Small intestine (tissue), 7 donors: ENCODE results near the gene NTRK3. TPM values are rescaled to one million over a fixed set of nuclear protein-coding genes. Genes with fewer than 3 reads are reported as not detected.

Source experiments
- DNase-seq, 2 donors: peaks; one replicate each; pipeline versions ENCODE4 v3.0.0 to v3.0.0-alpha.2; 2013
- FAIRE-seq: peaks from 2 replicates; lab custom pipeline; 2012; peaks lifted over from hg19 to GRCh38; lab: Jason Lieb, UNC
- H3K27ac ChIP-seq, 3 donors: one replicate each; pipeline ENCODE4 v1.5.1; 2013; ENCODE audit warnings: low read length in 2 of 3, mild to moderate bottlenecking in 2 of 3, control low read depth in 1 of 3, inconsistent platforms in 1 of 3, low read depth in 1 of 3, moderate library complexity in 1 of 3
- H3K27me3 ChIP-seq, 3 donors: one replicate each; pipeline ENCODE4 v1.6.1; 2013; ENCODE audit warnings: low read length in 3 of 3, inconsistent platforms in 1 of 3; ENCODE audit not compliant: control insufficient read depth in 3 of 3, insufficient read depth in 3 of 3
- H3K36me3 ChIP-seq, 3 donors: one replicate each; pipeline ENCODE4 v1.6.1; 2013; ENCODE audit warnings: low read length in 3 of 3, inconsistent platforms in 1 of 3, low read depth in 1 of 3, mild to moderate bottlenecking in 1 of 3, moderate library complexity in 1 of 3; ENCODE audit not compliant: control insufficient read depth in 3 of 3, insufficient read depth in 2 of 3
- H3K4me1 ChIP-seq, 3 donors: one replicate each; pipeline ENCODE4 v1.6.1; 2013; ENCODE audit warnings: low read length in 2 of 3, inconsistent platforms in 1 of 3, low read depth in 1 of 3, mild to moderate bottlenecking in 1 of 3, moderate library complexity in 1 of 3; ENCODE audit not compliant: control insufficient read depth in 3 of 3, insufficient read depth in 2 of 3
- H3K4me3 ChIP-seq, 3 donors: one replicate each; pipeline ENCODE4 v1.5.1; 2013; ENCODE audit warnings: low read length in 3 of 3, control low read depth in 1 of 3, inconsistent platforms in 1 of 3, low read depth in 1 of 3, mild to moderate bottlenecking in 1 of 3, moderate library complexity in 1 of 3
- H3K9me3 ChIP-seq, 2 donors: one replicate each; pipeline ENCODE4 v1.6.1; 2013; ENCODE audit warnings: low read depth in 1 of 2, low read length in 1 of 2; ENCODE audit not compliant: control insufficient read depth in 2 of 2, insufficient read depth in 1 of 2
- WGBS, 3 donors: extraction: QIAGEN DNeasy Blood & Tissue Kit; methylation state at CpG; one replicate each; pipeline ENCODE4 v1.1.7; 2013; 5-methylcytosine and 5-hydroxymethylcytosine counted together
- polyA plus RNA-seq, 4 donors: library from polyadenylated mRNA; stranded (reverse) in 3 of 4; unstranded in 1 of 4; fragments of 200-250 nt in 3 of 4; fragments of 120-200 nt in 1 of 4; gene quantifications; one replicate each; pipeline versions ENCODE4 v1.2.1 to v1.2.3, GENCODE V29; 2013
- donor health status: healthy with polysubstance abuse.
- donor health status: control.
- donor health status: control.
- donor health status: Bipolar disorder and iron deficiency.
- donor health status: healthy.

NTRK3 gene
- polyA plus RNA-seq, 4 donors = under 0.01 to 3.6 (median 0.52) TPM; not detected in 1

GRCh38 chr15:88118035-88118434, 138.5 kb downstream of the NTRK3 start:
- 77 to 85% (median 80%) methylated on average over 6 of the region's 6 CpGs for WGBS, 3 donors

GRCh38 chr15:88115486-88116152, 140.9 kb downstream of the NTRK3 start:
- Histone ChIP-seq H3K27me3 (no peaks in the 10 kb centered on the region), H3K9me3 (no peaks in the 10 kb centered on the region), H3K4me1 (no peaks in the 10 kb centered on the region), H3K4me3 (no peak overlapping the region), H3K36me3 (no peaks in the 10 kb centered on the region), H3K27ac (no peak overlapping the region)
- DNase-seq (peak in 1 of 2 donors; percentile 14), FAIRE-seq (no peak)
- WGBS, 3 donors = 16 to 57% (median 30%) methylated on average over 12 of the region's 12 CpGs

More at GRCh38 chr15:88118035-88118434, 138.5 kb downstream of the NTRK3 start:
- DNase-seq (no peak), FAIRE-seq (no peak)
- H3K4me3 ChIP-seq = no peak overlapping the region
- H3K4me1 ChIP-seq = no peaks in the 10 kb centered on the region
- H3K27ac ChIP-seq = no peak overlapping the region
- no peaks in the 10 kb centered on the region for H3K36me3 ChIP-seq
- no peaks in the 10 kb centered on the region for H3K9me3 ChIP-seq
- H3K27me3 ChIP-seq = no peaks in the 10 kb centered on the region

- Histone ChIP-seq H3K9me3 (no peaks in the 10 kb centered on the region), H3K27me3 (no peaks in the 10 kb centered on the region), H3K4me1 (no peaks in the 10 kb centered on the region), H3K36me3 (no peaks in the 10 kb centered on the region), H3K4me3 (no peak overlapping the region), H3K27ac (no peak overlapping the region)
- WGBS, 3 donors = 33 to 58% (median 42%) methylated on average over 1 of the region's 1 CpG
- FAIRE-seq (no peak), DNase-seq (no peak)
Observed at GRCh38 chr15:88113613-88114308, 142.8 kb downstream of the NTRK3 start.

- H3K9me3 ChIP-seq = no peaks in the 10 kb centered on the region
- no peaks in the 10 kb centered on the region for H3K4me1 ChIP-seq
- WGBS, 3 donors = 67 to 76% (median 74%) methylated on average over 12 of the region's 12 CpGs
- DNase-seq (no peak), FAIRE-seq (no peak)
- no peak overlapping the region for H3K27ac ChIP-seq
- H3K36me3 ChIP-seq = no peaks in the 10 kb centered on the region
- no peaks in the 10 kb centered on the region for H3K27me3 ChIP-seq
- H3K4me3 ChIP-seq = no peak overlapping the region
Observed at GRCh38 chr15:88108991-88109390, 147.5 kb downstream of the NTRK3 start.

- H3K27me3 ChIP-seq = no peaks in the 10 kb centered on the region
- no peak overlapping the region for H3K4me3 ChIP-seq
- H3K36me3 ChIP-seq = no peaks in the 10 kb centered on the region
- no peak overlapping the region for H3K27ac ChIP-seq
- no peaks in the 10 kb centered on the region for H3K9me3 ChIP-seq
- no peaks in the 10 kb centered on the region for H3K4me1 ChIP-seq
- DNase-seq = no peak
- FAIRE-seq = no peak
Observed at GRCh38 chr15:88108477-88108876, 148.1 kb downstream of the NTRK3 start.

- no peaks in the 10 kb centered on the region for H3K27me3 ChIP-seq
- no peak overlapping the region for H3K4me3 ChIP-seq
- H3K36me3 ChIP-seq = no peaks in the 10 kb centered on the region
- no peaks in the 10 kb centered on the region for H3K9me3 ChIP-seq
- no peaks in the 10 kb centered on the region for H3K4me1 ChIP-seq
- no peak for FAIRE-seq
- 82 to 84% (median 82%) methylated on average over 6 of the region's 6 CpGs for WGBS, 3 donors
- no peak overlapping the region for H3K27ac ChIP-seq
- no peak for DNase-seq
Observed at GRCh38 chr15:88106074-88106473, 150.5 kb downstream of the NTRK3 start.

- Histone ChIP-seq H3K4me3 (no peak overlapping the region), H3K27me3 (no peaks in the 10 kb centered on the region), H3K36me3 (no peaks in the 10 kb centered on the region), H3K27ac (no peak overlapping the region), H3K4me1 (no peaks in the 10 kb centered on the region), H3K9me3 (no peaks in the 10 kb centered on the region)
- WGBS, 3 donors = 49 to 56% (median 53%) methylated on average over 3 of the region's 3 CpGs
- FAIRE-seq = no peak
- DNase-seq = no peak
Observed at GRCh38 chr15:88104357-88104756, 152.2 kb downstream of the NTRK3 start.

GRCh38 chr15:88100181-88100580, 156.4 kb downstream of the NTRK3 start:
- H3K9me3 ChIP-seq = no peaks in the 10 kb centered on the region
- no peaks in the 10 kb centered on the region for H3K4me1 ChIP-seq
- no peaks in the 10 kb centered on the region for H3K27me3 ChIP-seq
- H3K36me3 ChIP-seq = no peaks in the 10 kb centered on the region
- FAIRE-seq (no peak), DNase-seq (no peak)
- H3K27ac ChIP-seq = no peak overlapping the region
- H3K4me3 ChIP-seq = no peak overlapping the region
- WGBS, 3 donors = 69 to 89% (median 79%) methylated on average over 2 of the region's 2 CpGs
